OCI-LY3 (cell line): ENCODE measurements around the gene NOTCH3.

Source experiments
- CTCF ChIP-seq: fragments of 200-600, 300-600 bp; sonication (generic); IDR thresholded peaks from 2 replicates; pipeline ENCODE4 v1.5.1; 2014; ENCODE audit warnings: antibody characterized with exemption, low read length, low read depth
- EZH2phosphoT487 ChIP-seq: fragments of 200-600 bp; shearing (Covaris generic); IDR thresholded peaks from 2 replicates; pipeline ENCODE4 v1.6.1; 2018; ENCODE audit warnings: antibody characterized with exemption, mixed run types, low read depth

- TF ChIP-seq CTCF (no peak), EZH2phosphoT487 (no peak)
Observed at GRCh38 chr19:15247107-15248014, 46.6 kb upstream of the NOTCH3 start.
